SK-N-SH (cell line): Measurements from ENCODE around the gene SEC16A. TPM values are rescaled to one million over a fixed set of nuclear protein-coding genes. Genes with fewer than 3 reads are reported as not detected.

ENCODE experiments used
- CTCF ChIA-PET: fragments of 300-600, 350-600 bp; formaldehyde crosslinking; extraction: SDS; loops from one replicate; lab custom pipeline; 2021; lab: Yijun Ruan, JAX
- POLR2A ChIA-PET: fragments of 350-600 bp; sonication (Branson Sonifier 250); formaldehyde crosslinking; extraction: SDS; loops from one replicate; lab custom pipeline; 2020; ENCODE audit warnings: antibody characterized with exemption, inconsistent platforms; lab: Yijun Ruan, JAX
- DNase-seq: peaks from one replicate; pipeline ENCODE4 v3.0.0; 2012
- H2AFZ ChIP-seq: fragments of 200-600 bp; sonication (generic); 2 replicates; pipeline ENCODE4 v1.8.1; 2016; ENCODE audit warnings: antibody characterized with exemption, mild to moderate bottlenecking, low read depth
- H3F3A ChIP-seq: fragments of 200-600 bp; sonication (generic); replicated peaks from 2 replicates; pipeline ENCODE3; 2016; ENCODE audit warnings: antibody characterized with exemption, mild to moderate bottlenecking; ENCODE audit not compliant: insufficient read depth
- H3K27ac ChIP-seq, 2 experiments: fragments of 200-500 bp in 1 of 2; fragments of 200-600 bp in 1 of 2; sonication (Bioruptor generic) in 1 of 2; sonication (generic), shearing (Covaris generic) in 1 of 2; 2 replicates each; pipeline versions ENCODE4 v1.5.1 to v1.6.1; 2014 to 2016; ENCODE audit warnings: low read depth in 2 of 2, inconsistent platforms in 1 of 2, low read length in 1 of 2, mild to moderate bottlenecking in 1 of 2, mixed read lengths in 1 of 2
- H3K27me3 ChIP-seq: fragments of 200-600 bp; sonication (generic), shearing (Covaris generic); 2 replicates; pipeline ENCODE4 v1.6.1; 2016; ENCODE audit warnings: mixed run types; ENCODE audit not compliant: insufficient read depth
- H3K36me3 ChIP-seq, 2 experiments: fragments of 200-500 bp in 1 of 2; fragments of 200-600 bp in 1 of 2; sonication (Bioruptor generic) in 1 of 2; sonication (generic) in 1 of 2; replicated peaks in 1 of 2; 2 replicates each; pipeline versions ENCODE3 to v1.5.1; 2014 to 2016; ENCODE audit warnings: low read length in 1 of 2, mild to moderate bottlenecking in 1 of 2; ENCODE audit not compliant: insufficient read depth in 2 of 2, control insufficient read depth in 1 of 2
- H3K4me1 ChIP-seq, 2 experiments: fragments of 200-500 bp in 1 of 2; fragments of 200-600 bp in 1 of 2; sonication (Bioruptor generic) in 1 of 2; sonication (generic), shearing (Covaris generic) in 1 of 2; 2 replicates each; pipeline versions ENCODE4 v1.5.1 to v1.6.1; 2014 to 2016; ENCODE audit warnings: low read depth in 1 of 2, low read length in 1 of 2, mixed run types in 1 of 2; ENCODE audit not compliant: insufficient read depth in 2 of 2, control insufficient read depth in 1 of 2
- H3K4me2 ChIP-seq: fragments of 200-600 bp; sonication (generic), shearing (Covaris generic); 2 replicates; pipeline ENCODE4 v1.6.1; 2017; ENCODE audit warnings: mixed run types
- H3K4me3 ChIP-seq, 2 experiments: fragments of 200-500 bp in 1 of 2; fragments of 200-600 bp in 1 of 2; sonication (Bioruptor generic) in 1 of 2; sonication (generic), shearing (Covaris generic) in 1 of 2; 2 replicates each; pipeline versions ENCODE4 v1.5.1 to v1.8.1; 2014 to 2016; ENCODE audit warnings: low read depth in 2 of 2, inconsistent platforms in 1 of 2, low read length in 1 of 2, mild to moderate bottlenecking in 1 of 2, mixed read lengths in 1 of 2, moderate library complexity in 1 of 2
- H3K79me2 ChIP-seq: fragments of 200-600 bp; sonication (generic); 2 replicates; pipeline ENCODE4 v1.8.1; 2017; ENCODE audit warnings: mild to moderate bottlenecking; ENCODE audit not compliant: insufficient read depth
- H3K9ac ChIP-seq: fragments of 200-600 bp; sonication (generic); 2 replicates; pipeline ENCODE4 v1.6.1; 2017; ENCODE audit warnings: mixed run types
- H3K9me2 ChIP-seq: fragments of 200-600 bp; sonication (generic); 2 replicates; pipeline ENCODE4 v1.6.1; 2017; ENCODE audit warnings: mixed run types
- H3K9me3 ChIP-seq: fragments of 200-600 bp; sonication (generic); 2 replicates; pipeline ENCODE4 v1.6.1; 2017; ENCODE audit warnings: mixed run types, mild to moderate bottlenecking, moderate library complexity
- H4K20me1 ChIP-seq: fragments of 200-600 bp; sonication (generic); 2 replicates; pipeline ENCODE4 v1.6.1; 2017; ENCODE audit warnings: mild to moderate bottlenecking, mixed run types; ENCODE audit not compliant: insufficient read depth
- CHD2 ChIP-seq: fragments of 150-350 bp; IDR thresholded peaks from 2 replicates; pipeline ENCODE4 v1.6.1; 2018; ENCODE audit warnings: low read length; ENCODE audit not compliant: partially characterized antibody
- ELF1 ChIP-seq: IDR thresholded peaks from 2 replicates; pipeline ENCODE4 v1.4.0; 2012
- EP300 ChIP-seq, 2 experiments: IDR thresholded peaks; 2 replicates each; pipeline versions ENCODE4 v1.4.0 to v1.6.1; 2012; ENCODE audit warnings: borderline replicate concordance in 1 of 2, low read depth in 1 of 2, low read length in 1 of 2
- GATA2 ChIP-seq: sonication (generic); formaldehyde crosslinking; IDR thresholded peaks from 2 replicates; pipeline ENCODE4 v1.5.0; 2020; ENCODE audit warnings: mild to moderate bottlenecking, missing genetic modification reagents
- NFIC ChIP-seq: IDR thresholded peaks from 2 replicates; pipeline ENCODE4 v1.4.0; 2012; ENCODE audit warnings: borderline replicate concordance
- RFX5 ChIP-seq: IDR thresholded peaks from 2 replicates; pipeline ENCODE4 v1.6.1; 2012; ENCODE audit warnings: mild to moderate bottlenecking, improper control_type of control experiment, low read length
- RXRA ChIP-seq: IDR thresholded peaks from 2 replicates; pipeline ENCODE4 v1.4.0; 2012; ENCODE audit warnings: low read depth, mild to moderate bottlenecking, borderline replicate concordance
- TAF1 ChIP-seq: IDR thresholded peaks from 2 replicates; pipeline ENCODE4 v1.6.1; 2012; ENCODE audit warnings: low read depth, mild to moderate bottlenecking, low read length, moderate library complexity, borderline replicate concordance
- YY1 ChIP-seq: IDR thresholded peaks from 2 replicates; pipeline ENCODE4 v1.4.0; 2012; ENCODE audit warnings: low read depth, mild to moderate bottlenecking
- WGBS: methylation state at CpG from one replicate; pipeline ENCODE4 v1.1.6; 2017; ENCODE audit warnings: low lambda C conversion rate; 5-methylcytosine and 5-hydroxymethylcytosine counted together
- polyA plus RNA-seq, 3 experiments: library from polyadenylated mRNA; depleted of rRNA; stranded (reverse); fragments of >200 nt; gene quantifications; 2 replicates each; pipeline ENCODE4 v1.2.3, GENCODE V29; 2012
- TF ChIP-seq, protein P1 (sequence below): IDR thresholded peaks from 2 replicates; pipeline ENCODE4 v1.6.1; 2012; ENCODE audit warnings: mild to moderate bottlenecking, low read depth, low read length, moderate library complexity
- TF ChIP-seq, protein P2 (sequence below): fragments of 150-350 bp; IDR thresholded peaks from 2 replicates; pipeline ENCODE4 v1.6.1; 2016; ENCODE audit warnings: mild to moderate bottlenecking, low read depth, low read length
- TF ChIP-seq, protein P3 (sequence below): fragments of 150-350 bp; IDR thresholded peaks from 2 replicates; pipeline ENCODE4 v1.6.1; 2017; ENCODE audit warnings: antibody characterized with exemption, low read length, low read depth, borderline replicate concordance
- TF ChIP-seq, protein P4 (sequence below): IDR thresholded peaks from 2 replicates; pipeline ENCODE4; 2012
- TF ChIP-seq, protein P5 (sequence below): IDR thresholded peaks from 2 replicates; pipeline ENCODE4 v1.4.0; 2012; ENCODE audit warnings: low read depth, borderline replicate concordance

The SEC16A gene
- polyA plus RNA-seq, 1 of the 3 experiments (the other 2 are of a cell fraction) = 25.9 TPM

DNA sequence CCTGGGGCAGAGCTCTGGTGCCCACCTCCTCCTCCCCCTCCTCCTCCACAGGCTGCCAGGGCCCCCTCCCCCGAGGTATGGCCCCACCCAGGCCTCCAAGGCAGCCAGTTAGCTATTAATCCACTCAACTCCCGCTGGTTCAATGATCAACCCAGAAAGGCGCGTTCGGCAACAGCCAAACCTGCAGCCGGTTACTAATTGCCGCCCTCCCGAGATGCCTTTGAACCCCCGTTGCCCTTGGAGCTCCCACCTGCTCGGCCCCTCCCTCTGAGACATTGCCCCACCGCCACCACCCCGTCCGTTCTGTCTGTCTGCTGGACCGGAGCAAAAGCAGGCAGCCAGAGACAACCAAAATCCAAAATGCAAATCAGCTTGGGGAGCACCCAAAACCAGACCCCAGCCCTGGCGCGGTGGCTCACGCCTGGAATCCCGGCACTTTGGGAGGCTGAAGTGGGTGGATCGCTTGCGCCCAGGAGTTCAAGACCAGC, 37.3 kb upstream of the SEC16A start:
- POLR2A ChIA-PET = no interaction called here
- H3K4me1 ChIP-seq = peaks cover 0 to 3% of the 10 kb centered on the region in 2 experiments; a peak in 1 of 4 replicates
- no peaks in the 10 kb centered on the region for H3K9me3 ChIP-seq
- H2AFZ ChIP-seq = no peak overlapping the region
- no peaks in the 10 kb centered on the region for H3K9me2 ChIP-seq
- peaks cover 0 to 31% of the 10 kb centered on the region in 2 experiments for H3K36me3 ChIP-seq
- H3K27me3 ChIP-seq = no peaks in the 10 kb centered on the region
- H4K20me1 ChIP-seq = peaks cover 6% of the 10 kb centered on the region; the same call in 1 of the 2 replicates
- 65% methylated on average over 20 of the region's 20 CpGs for WGBS
- DNase-seq = no peak
- no peaks in the 10 kb centered on the region for H3F3A ChIP-seq
- CTCF ChIA-PET = interaction anchor here (1.2 to 1.8 kb wide), 3 partner anchors 10 to 151 kb away, joined by 3 to 6 read pairs (median 4); no protein-coding TSS in a partner anchor
- H3K27ac ChIP-seq = no peak overlapping the region
- H3K4me3 ChIP-seq = no peak overlapping the region
- H3K79me2 ChIP-seq = no peaks in the 10 kb centered on the region
- TF ChIP-seq NFIC = no peak
- TF ChIP-seq, protein P1, sequence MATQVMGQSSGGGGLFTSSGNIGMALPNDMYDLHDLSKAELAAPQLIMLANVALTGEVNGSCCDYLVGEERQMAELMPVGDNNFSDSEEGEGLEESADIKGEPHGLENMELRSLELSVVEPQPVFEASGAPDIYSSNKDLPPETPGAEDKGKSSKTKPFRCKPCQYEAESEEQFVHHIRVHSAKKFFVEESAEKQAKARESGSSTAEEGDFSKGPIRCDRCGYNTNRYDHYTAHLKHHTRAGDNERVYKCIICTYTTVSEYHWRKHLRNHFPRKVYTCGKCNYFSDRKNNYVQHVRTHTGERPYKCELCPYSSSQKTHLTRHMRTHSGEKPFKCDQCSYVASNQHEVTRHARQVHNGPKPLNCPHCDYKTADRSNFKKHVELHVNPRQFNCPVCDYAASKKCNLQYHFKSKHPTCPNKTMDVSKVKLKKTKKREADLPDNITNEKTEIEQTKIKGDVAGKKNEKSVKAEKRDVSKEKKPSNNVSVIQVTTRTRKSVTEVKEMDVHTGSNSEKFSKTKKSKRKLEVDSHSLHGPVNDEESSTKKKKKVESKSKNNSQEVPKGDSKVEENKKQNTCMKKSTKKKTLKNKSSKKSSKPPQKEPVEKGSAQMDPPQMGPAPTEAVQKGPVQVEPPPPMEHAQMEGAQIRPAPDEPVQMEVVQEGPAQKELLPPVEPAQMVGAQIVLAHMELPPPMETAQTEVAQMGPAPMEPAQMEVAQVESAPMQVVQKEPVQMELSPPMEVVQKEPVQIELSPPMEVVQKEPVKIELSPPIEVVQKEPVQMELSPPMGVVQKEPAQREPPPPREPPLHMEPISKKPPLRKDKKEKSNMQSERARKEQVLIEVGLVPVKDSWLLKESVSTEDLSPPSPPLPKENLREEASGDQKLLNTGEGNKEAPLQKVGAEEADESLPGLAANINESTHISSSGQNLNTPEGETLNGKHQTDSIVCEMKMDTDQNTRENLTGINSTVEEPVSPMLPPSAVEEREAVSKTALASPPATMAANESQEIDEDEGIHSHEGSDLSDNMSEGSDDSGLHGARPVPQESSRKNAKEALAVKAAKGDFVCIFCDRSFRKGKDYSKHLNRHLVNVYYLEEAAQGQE = no peak
- no peak for TF ChIP-seq YY1
- TF ChIP-seq, protein P2, sequence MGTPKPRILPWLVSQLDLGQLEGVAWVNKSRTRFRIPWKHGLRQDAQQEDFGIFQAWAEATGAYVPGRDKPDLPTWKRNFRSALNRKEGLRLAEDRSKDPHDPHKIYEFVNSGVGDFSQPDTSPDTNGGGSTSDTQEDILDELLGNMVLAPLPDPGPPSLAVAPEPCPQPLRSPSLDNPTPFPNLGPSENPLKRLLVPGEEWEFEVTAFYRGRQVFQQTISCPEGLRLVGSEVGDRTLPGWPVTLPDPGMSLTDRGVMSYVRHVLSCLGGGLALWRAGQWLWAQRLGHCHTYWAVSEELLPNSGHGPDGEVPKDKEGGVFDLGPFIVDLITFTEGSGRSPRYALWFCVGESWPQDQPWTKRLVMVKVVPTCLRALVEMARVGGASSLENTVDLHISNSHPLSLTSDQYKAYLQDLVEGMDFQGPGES = no peak
- TF ChIP-seq, protein P3, sequence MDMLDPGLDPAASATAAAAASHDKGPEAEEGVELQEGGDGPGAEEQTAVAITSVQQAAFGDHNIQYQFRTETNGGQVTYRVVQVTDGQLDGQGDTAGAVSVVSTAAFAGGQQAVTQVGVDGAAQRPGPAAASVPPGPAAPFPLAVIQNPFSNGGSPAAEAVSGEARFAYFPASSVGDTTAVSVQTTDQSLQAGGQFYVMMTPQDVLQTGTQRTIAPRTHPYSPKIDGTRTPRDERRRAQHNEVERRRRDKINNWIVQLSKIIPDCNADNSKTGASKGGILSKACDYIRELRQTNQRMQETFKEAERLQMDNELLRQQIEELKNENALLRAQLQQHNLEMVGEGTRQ = no peak
- TF ChIP-seq, protein P4, sequence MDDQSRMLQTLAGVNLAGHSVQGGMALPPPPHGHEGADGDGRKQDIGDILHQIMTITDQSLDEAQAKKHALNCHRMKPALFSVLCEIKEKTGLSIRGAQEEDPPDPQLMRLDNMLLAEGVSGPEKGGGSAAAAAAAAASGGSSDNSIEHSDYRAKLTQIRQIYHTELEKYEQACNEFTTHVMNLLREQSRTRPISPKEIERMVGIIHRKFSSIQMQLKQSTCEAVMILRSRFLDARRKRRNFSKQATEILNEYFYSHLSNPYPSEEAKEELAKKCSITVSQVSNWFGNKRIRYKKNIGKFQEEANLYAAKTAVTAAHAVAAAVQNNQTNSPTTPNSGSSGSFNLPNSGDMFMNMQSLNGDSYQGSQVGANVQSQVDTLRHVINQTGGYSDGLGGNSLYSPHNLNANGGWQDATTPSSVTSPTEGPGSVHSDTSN = no peak
- no peak for TF ChIP-seq GATA2 (CRISPR knock-in tag)
- TF ChIP-seq EP300 (IDR thresholded peaks at IDR 0.05; ENCODE audit: borderline replicate concordance in 1 of 2, low read depth in 1 of 2, low read length in 1 of 2) = no peak
- TF ChIP-seq RXRA = no peak
- TF ChIP-seq, protein P5, sequence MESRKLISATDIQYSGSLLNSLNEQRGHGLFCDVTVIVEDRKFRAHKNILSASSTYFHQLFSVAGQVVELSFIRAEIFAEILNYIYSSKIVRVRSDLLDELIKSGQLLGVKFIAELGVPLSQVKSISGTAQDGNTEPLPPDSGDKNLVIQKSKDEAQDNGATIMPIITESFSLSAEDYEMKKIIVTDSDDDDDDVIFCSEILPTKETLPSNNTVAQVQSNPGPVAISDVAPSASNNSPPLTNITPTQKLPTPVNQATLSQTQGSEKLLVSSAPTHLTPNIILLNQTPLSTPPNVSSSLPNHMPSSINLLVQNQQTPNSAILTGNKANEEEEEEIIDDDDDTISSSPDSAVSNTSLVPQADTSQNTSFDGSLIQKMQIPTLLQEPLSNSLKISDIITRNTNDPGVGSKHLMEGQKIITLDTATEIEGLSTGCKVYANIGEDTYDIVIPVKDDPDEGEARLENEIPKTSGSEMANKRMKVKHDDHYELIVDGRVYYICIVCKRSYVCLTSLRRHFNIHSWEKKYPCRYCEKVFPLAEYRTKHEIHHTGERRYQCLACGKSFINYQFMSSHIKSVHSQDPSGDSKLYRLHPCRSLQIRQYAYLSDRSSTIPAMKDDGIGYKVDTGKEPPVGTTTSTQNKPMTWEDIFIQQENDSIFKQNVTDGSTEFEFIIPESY = no peak
- TF ChIP-seq TAF1 = no peak
- TF ChIP-seq RFX5 = no peak
- no peak for TF ChIP-seq CHD2
- TF ChIP-seq ELF1 = no peak
- TF ChIP-seq, all 33 proteins: peak for 0
- H3K4me2 ChIP-seq = no peak overlapping the region
- no peak overlapping the region for H3K9ac ChIP-seq
